Measurements from ENCODE around the gene TBPL1.
"Not testable (repeated sequence)": the region's sequence is repeated elsewhere in the genome, so short reads cannot be mapped to it uniquely, and the experiment has no call there.

The TBPL1 gene

GRCh38 chr6:133977983-133978895, 25.2 kb downstream of the TBPL1 start:
- no peak for DNase-seq

GRCh38 chr6:133978896-133979240, 25.8 kb downstream of the TBPL1 start:
- no peak for DNase-seq

GRCh38 chr6:133979269-133979963, 26.4 kb downstream of the TBPL1 start:
- DNase-seq: not testable (repeated sequence)

- no peak for DNase-seq
Observed at GRCh38 chr6:133980168-133980567, 27.1 kb downstream of the TBPL1 start.

- DNase-seq: peak; percentile 45
Observed at GRCh38 chr6:133983099-133983939, 30.3 kb downstream of the TBPL1 start.

GRCh38 chr6:133985970-133986369, 32.9 kb downstream of the TBPL1 start:
- DNase-seq: no peak

GRCh38 chr6:133986942-133987341, 33.9 kb downstream of the TBPL1 start:
- no peak for DNase-seq

- DNase-seq: no peak
Observed at GRCh38 chr6:133989525-133989924, 36.5 kb downstream of the TBPL1 start.

- no peak for DNase-seq
Observed at GRCh38 chr6:133990321-133990720, 37.3 kb downstream of the TBPL1 start.

GRCh38 chr6:133991096-133991593, 38.1 kb downstream of the TBPL1 start:
- DNase-seq: no peak

GRCh38 chr6:133992992-133993680, 40.1 kb downstream of the TBPL1 start:
- DNase-seq: no peak

- DNase-seq: no peak
Observed at GRCh38 chr6:133995296-133995695, 42.3 kb downstream of the TBPL1 start.

- no peak for DNase-seq
Observed at GRCh38 chr6:133995758-133996157, 42.7 kb downstream of the TBPL1 start.

GRCh38 chr6:133997267-133997666, 44.2 kb downstream of the TBPL1 start:
- DNase-seq: no peak

- no peak for DNase-seq
Observed at GRCh38 chr6:133999305-133999704, 46.3 kb downstream of the TBPL1 start.

- DNase-seq: no peak
Observed at GRCh38 chr6:134000443-134000842, 47.4 kb downstream of the TBPL1 start.

- DNase-seq: no peak
Observed at GRCh38 chr6:134002821-134003220, 49.8 kb downstream of the TBPL1 start.

- no peak for DNase-seq
Observed at GRCh38 chr6:134003542-134003951, 50.5 kb downstream of the TBPL1 start.

- DNase-seq: no peak
Observed at GRCh38 chr6:134004714-134005113, 51.7 kb downstream of the TBPL1 start.

GRCh38 chr6:134005800-134006199, 52.8 kb downstream of the TBPL1 start:
- no peak for DNase-seq

- no peak for DNase-seq
Observed at GRCh38 chr6:134007077-134007476, 54.1 kb downstream of the TBPL1 start.

- no peak for DNase-seq
Observed at GRCh38 chr6:134009876-134010275, 56.9 kb downstream of the TBPL1 start.
